Neuronal stem cell (in vitro differentiated cells): ENCODE results near the gene GALNT11.

ENCODE experiments used
- DNase-seq: peaks from one replicate; pipeline ENCODE4 v3.0.0-alpha.2; 2013; ENCODE audit warnings: low spot score
- H2AFZ ChIP-seq: one replicate; pipeline ENCODE4 v1.6.1; 2013; ENCODE audit warnings: mild to moderate bottlenecking, low read length, inconsistent platforms
- H2AK5ac ChIP-seq: 2 replicates; pipeline ENCODE4 v1.6.1; 2013; ENCODE audit warnings: low read depth, mild to moderate bottlenecking, inconsistent platforms, low read length, moderate library complexity, mixed read lengths
- H2BK120ac ChIP-seq: 2 replicates; pipeline ENCODE4 v1.6.1; 2013; ENCODE audit warnings: low read depth, mild to moderate bottlenecking, inconsistent platforms, low read length, moderate library complexity, mixed read lengths
- H2BK12ac ChIP-seq: one replicate; pipeline ENCODE4 v1.6.1; 2013; ENCODE audit warnings: low read length, inconsistent platforms
- H2BK15ac ChIP-seq: 2 replicates; pipeline ENCODE4 v1.6.1; 2013; ENCODE audit warnings: mild to moderate bottlenecking, low read length, inconsistent platforms, mixed read lengths
- H2BK5ac ChIP-seq: one replicate; pipeline ENCODE4 v1.6.1; 2013; ENCODE audit warnings: inconsistent platforms, mild to moderate bottlenecking, low read length, moderate library complexity
- H3K14ac ChIP-seq: one replicate; pipeline ENCODE4 v1.6.1; 2013; ENCODE audit warnings: low read length, inconsistent platforms
- H3K18ac ChIP-seq: 2 replicates; pipeline ENCODE4 v1.6.1; 2013; ENCODE audit warnings: low read length, inconsistent platforms
- H3K23ac ChIP-seq: 2 replicates; pipeline ENCODE4 v1.6.1; 2013; ENCODE audit warnings: low read depth, mild to moderate bottlenecking, mixed read lengths, low read length, inconsistent platforms; ENCODE audit not compliant: poor library complexity
- H3K27ac ChIP-seq: replicated peaks from 3 replicates; pipeline ENCODE4 v1.5.1; 2013; ENCODE audit warnings: low read length, inconsistent platforms
- H3K27me3 ChIP-seq, 3 experiments: 2 replicates each; pipeline ENCODE4 v1.6.1; 2013; ENCODE audit warnings: low read length in 3 of 3, mild to moderate bottlenecking in 2 of 3, inconsistent platforms in 1 of 3, low read depth in 1 of 3, mixed read lengths in 1 of 3, moderate library complexity in 1 of 3; ENCODE audit not compliant: control insufficient read depth in 3 of 3, insufficient read depth in 3 of 3
- H3K36me3 ChIP-seq, 2 donors: replicated peaks in 1 of 2; 2 replicates each; pipeline ENCODE4 v1.6.1; 2013; ENCODE audit warnings: low read length in 2 of 2; ENCODE audit not compliant: control insufficient read depth in 2 of 2, insufficient read depth in 2 of 2
- H3K4ac ChIP-seq: 2 replicates; pipeline ENCODE4 v1.6.1; 2013; ENCODE audit warnings: inconsistent platforms, mild to moderate bottlenecking, low read length, moderate library complexity
- H3K4me1 ChIP-seq, 2 donors: 1 replicate in 1 of 2; 2 replicates in 1 of 2; pipeline ENCODE4 v1.6.1; 2013; ENCODE audit warnings: low read length in 2 of 2, low read depth in 1 of 2; ENCODE audit not compliant: control insufficient read depth in 2 of 2, insufficient read depth in 1 of 2
- H3K4me2 ChIP-seq: one replicate; pipeline ENCODE4 v1.6.1; 2013; ENCODE audit warnings: mild to moderate bottlenecking, low read length, inconsistent platforms; ENCODE audit not compliant: insufficient read depth, poor library complexity, severe bottlenecking
- H3K4me3 ChIP-seq, 2 donors: 2 replicates each; pipeline ENCODE4 v1.5.1; 2013; ENCODE audit warnings: low read length in 2 of 2, mild to moderate bottlenecking in 2 of 2, inconsistent platforms in 1 of 2, moderate library complexity in 1 of 2
- H3K79me1 ChIP-seq: one replicate; pipeline ENCODE4 v1.6.1; 2013; ENCODE audit warnings: low read depth, mild to moderate bottlenecking, inconsistent platforms, low read length, moderate library complexity
- H3K9ac ChIP-seq: one replicate; pipeline ENCODE4 v1.6.1; 2013; ENCODE audit warnings: mild to moderate bottlenecking, low read depth, low read length, inconsistent platforms; ENCODE audit not compliant: poor library complexity
- H3K9me3 ChIP-seq, 2 donors: replicated peaks in 1 of 2; 2 replicates each; pipeline versions ENCODE3 to v1.6.1; 2013; ENCODE audit warnings: low read length in 2 of 2, mild to moderate bottlenecking in 2 of 2, inconsistent platforms in 1 of 2, low read depth in 1 of 2, mixed read lengths in 1 of 2, moderate library complexity in 1 of 2; ENCODE audit not compliant: control insufficient read depth in 2 of 2, insufficient read depth in 1 of 2
- H4K8ac ChIP-seq: one replicate; pipeline ENCODE4 v1.6.1; 2013; ENCODE audit warnings: low read depth, mild to moderate bottlenecking, inconsistent platforms, low read length, moderate library complexity
- H4K91ac ChIP-seq: one replicate; pipeline ENCODE4 v1.6.1; 2013; ENCODE audit warnings: low read length, low read depth, mild to moderate bottlenecking, inconsistent platforms; ENCODE audit not compliant: poor library complexity
- WGBS, 2 donors: extraction: QIAGEN DNeasy Blood & Tissue Kit; methylation state at CpG; one replicate each; pipeline ENCODE4 v1.1.7; 2013; ENCODE audit warnings: missing lambda C conversion rate in 2 of 2, mixed read lengths in 1 of 2; ENCODE audit not compliant: insufficient read length in 2 of 2, insufficient replicate concordance in 1 of 2; ENCODE audit errors: extremely low coverage in 2 of 2; 5-methylcytosine and 5-hydroxymethylcytosine counted together

GALNT11 gene

DNA sequence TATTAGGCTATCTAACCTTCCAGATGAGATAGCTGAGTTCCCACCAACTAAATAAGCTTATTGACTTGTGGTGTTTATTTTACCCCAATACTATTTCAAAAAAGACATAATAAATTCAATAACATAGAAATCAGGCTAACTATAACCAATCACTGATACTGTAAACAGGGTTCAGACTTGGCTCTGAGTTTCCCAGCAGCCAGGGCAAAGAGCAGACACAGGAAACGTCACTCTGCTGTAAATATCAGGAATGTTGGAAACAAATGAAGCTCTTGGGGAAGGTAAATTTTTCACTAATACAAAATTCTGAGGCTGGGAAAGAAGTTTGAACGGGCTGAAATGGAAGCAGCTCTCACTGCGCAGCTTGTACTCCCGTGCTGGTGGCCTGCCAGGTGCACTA is 114.6 kb downstream of the GALNT11 start:
- WGBS, 2 donors = no CpG with 5 or more reads among the region's 4 CpGs
- no peak overlapping the region for H3K4ac ChIP-seq
- H3K4me1 ChIP-seq = peaks cover 3 to 5% of the 10 kb centered on the region in 2 donors
- H2AFZ ChIP-seq = no peak overlapping the region
- no peak overlapping the region for H2BK12ac ChIP-seq
- no peak overlapping the region for H3K4me2 ChIP-seq
- H2BK5ac ChIP-seq = no peak overlapping the region
- no peak overlapping the region for H3K27ac ChIP-seq
- no peak overlapping the region for H3K4me3 ChIP-seq
- H4K91ac ChIP-seq = no peak overlapping the region
- no peak for DNase-seq
- H2BK120ac ChIP-seq = no peak overlapping the region
- no peaks in the 10 kb centered on the region for H3K9me3 ChIP-seq
- no peaks in the 10 kb centered on the region for H3K27me3 ChIP-seq
- peaks cover 24 to 81% of the 10 kb centered on the region in 2 donors for H3K36me3 ChIP-seq
- H2BK15ac ChIP-seq = no peak overlapping the region
- H3K18ac ChIP-seq = no peak overlapping the region
- H3K14ac ChIP-seq = no peak overlapping the region
- H4K8ac ChIP-seq = no peak overlapping the region
- H3K9ac ChIP-seq = no peak overlapping the region
- no peak overlapping the region for H2AK5ac ChIP-seq
- no peak overlapping the region for H3K23ac ChIP-seq
- peaks cover 2% of the 10 kb centered on the region for H3K79me1 ChIP-seq

- Histone ChIP-seq H3K9ac (no peak overlapping the region), H2BK5ac (no peak overlapping the region), H3K23ac (no peak overlapping the region), H3K79me1 (peaks cover 2% of the 10 kb centered on the region), H3K4me1 (peaks cover 3 to 5% of the 10 kb centered on the region in 2 donors), H3K4ac (no peak overlapping the region), H3K9me3 (no peaks in the 10 kb centered on the region), H4K8ac (no peak overlapping the region), H2BK15ac (no peak overlapping the region), H3K4me2 (no peak overlapping the region), H3K4me3 (no peak overlapping the region), H2AK5ac (no peak overlapping the region), H2AFZ (no peak overlapping the region), H3K27ac (no peak overlapping the region), H4K91ac (no peak overlapping the region), H3K14ac (no peak overlapping the region), H3K18ac (no peak overlapping the region), H3K27me3 (no peaks in the 10 kb centered on the region), H3K36me3 (peaks cover 28 to 81% of the 10 kb centered on the region in 2 donors), H2BK120ac (no peak overlapping the region), H2BK12ac (no peak overlapping the region)
- WGBS, 2 donors = no CpG with 5 or more reads among the region's 2 CpGs
- no peak for DNase-seq
These were observed 115.1 kb downstream of the GALNT11 start for GRCh38 chr7:152140560-152140959.

GRCh38 chr7:152142976-152143595 is 117.6 kb downstream of the GALNT11 start:
- Histone ChIP-seq H3K4ac (no peak overlapping the region), H2AFZ (no peak overlapping the region), H2BK120ac (no peak overlapping the region), H3K9ac (no peak overlapping the region), H3K9me3 (no peaks in the 10 kb centered on the region), H3K4me2 (no peak overlapping the region), H2BK5ac (no peak overlapping the region), H3K79me1 (peaks cover 4% of the 10 kb centered on the region), H3K27me3 (no peaks in the 10 kb centered on the region), H3K4me3 (no peak overlapping the region), H4K91ac (no peak overlapping the region), H3K18ac (no peak overlapping the region), H2BK15ac (no peak overlapping the region), H3K36me3 (peaks cover 34 to 97% of the 10 kb centered on the region in 2 donors), H3K27ac (no peak overlapping the region), H3K4me1 (no peaks in the 10 kb centered on the region), H3K14ac (no peak overlapping the region), H2AK5ac (no peak overlapping the region), H2BK12ac (no peak overlapping the region), H4K8ac (no peak overlapping the region), H3K23ac (no peak overlapping the region)
- DNase-seq = no peak
- WGBS, 2 donors = no CpG with 5 or more reads among the region's 5 CpGs

DNA sequence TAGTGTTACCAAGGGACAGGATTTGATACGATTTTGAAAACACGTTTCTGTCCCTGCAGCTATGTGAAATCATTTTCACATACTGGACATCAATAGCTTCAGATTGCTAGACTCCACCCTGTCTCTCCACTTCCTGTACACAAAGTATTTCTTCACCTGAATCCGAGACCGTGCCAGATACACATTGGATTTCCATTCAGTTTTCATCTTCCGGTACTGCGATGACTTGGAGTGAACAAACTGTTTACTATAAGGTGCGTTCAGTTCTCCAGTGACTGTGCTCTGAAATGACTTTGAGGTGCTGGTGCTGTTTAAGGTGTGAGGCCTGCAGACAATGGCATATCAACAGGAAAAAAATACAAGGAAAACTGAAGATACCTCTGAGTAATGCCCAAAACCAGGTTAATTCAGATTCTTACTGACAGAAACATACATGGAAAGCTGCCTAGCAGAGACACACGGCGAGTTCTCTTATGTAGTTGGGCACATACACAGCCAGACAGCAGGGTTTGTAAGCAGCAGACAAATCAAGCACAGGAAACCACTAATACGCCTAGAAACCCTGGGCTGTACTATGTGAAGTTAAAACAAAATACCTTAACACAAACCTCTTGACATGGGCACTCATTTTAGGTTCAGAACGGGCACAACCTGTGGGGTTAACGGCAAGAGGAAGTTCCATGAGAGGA is 119.2 kb downstream of the GALNT11 start:
- no peak overlapping the region for H3K27ac ChIP-seq
- H3K27me3 ChIP-seq = no peaks in the 10 kb centered on the region
- H2AK5ac ChIP-seq = no peak overlapping the region
- H3K4me1 ChIP-seq = no peaks in the 10 kb centered on the region
- DNase-seq = no peak
- no peak overlapping the region for H4K91ac ChIP-seq
- peaks cover 2% of the 10 kb centered on the region for H3K79me1 ChIP-seq
- no peak overlapping the region for H3K4me2 ChIP-seq
- no peak overlapping the region for H4K8ac ChIP-seq
- no peak overlapping the region for H2BK15ac ChIP-seq
- H3K36me3 ChIP-seq = peaks cover 36 to 97% of the 10 kb centered on the region in 2 donors
- no peak overlapping the region for H3K9ac ChIP-seq
- H2BK5ac ChIP-seq = no peak overlapping the region
- no peak overlapping the region for H3K4ac ChIP-seq
- H3K9me3 ChIP-seq = no peaks in the 10 kb centered on the region
- H2BK12ac ChIP-seq = no peak overlapping the region
- no peak overlapping the region for H2AFZ ChIP-seq
- no peak overlapping the region for H3K4me3 ChIP-seq
- H2BK120ac ChIP-seq = no peak overlapping the region
- no peak overlapping the region for H3K18ac ChIP-seq
- no CpG with 5 or more reads among the region's 12 CpGs for WGBS, 2 donors
- H3K23ac ChIP-seq = no peak overlapping the region
- no peak overlapping the region for H3K14ac ChIP-seq
